ENCODE results near the gene MAP3K20. TPM values are rescaled to one million over a fixed set of nuclear protein-coding genes. Genes with fewer than 3 reads are reported as not detected.

The MAP3K20 gene
- total and polyA plus RNA-seq, 7 donors: 41.8 to 533 (median 366) TPM

DNA sequence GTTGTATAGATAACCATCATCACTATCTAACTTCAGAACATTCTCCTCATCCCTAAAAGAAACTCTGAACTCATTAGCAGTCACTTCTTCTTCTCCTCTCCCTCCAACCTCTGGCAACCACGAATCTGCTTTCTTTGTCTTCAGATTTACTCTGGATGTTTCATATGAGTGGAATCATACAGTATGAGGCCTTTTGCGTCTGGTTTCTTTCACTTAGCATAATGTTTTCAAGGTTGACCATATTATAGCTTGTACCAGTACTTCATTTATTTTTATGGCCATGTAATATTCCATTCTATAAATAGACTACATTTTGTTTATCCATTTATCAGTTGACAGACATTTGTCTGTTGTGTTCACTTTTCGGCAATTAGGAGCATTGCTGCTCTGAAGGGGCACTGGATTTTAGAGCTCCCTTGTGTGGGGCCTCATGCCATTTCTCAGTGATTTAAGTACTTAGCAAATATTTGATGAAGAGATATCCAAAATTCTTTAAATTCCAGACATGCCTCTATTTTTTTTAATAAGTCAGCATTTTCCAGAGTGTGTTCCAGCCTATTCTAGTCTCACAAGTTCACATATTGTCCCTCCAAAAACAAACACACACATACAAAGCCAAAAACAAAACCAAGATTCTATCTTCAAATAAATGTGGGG lies 22.5 kb upstream of the MAP3K20 start:
- Histone ChIP-seq H3K27ac (no peak overlapping the region), H3K4me3 (no peak overlapping the region), H3K36me3 (ENCODE audit: insufficient read depth in 1 of 2, low read depth in 1 of 2) (no peaks in the 10 kb centered on the region), H3K27me3 (ENCODE audit: insufficient read depth in 3 of 3, low read length in 2 of 3) (no peaks in the 10 kb centered on the region), H3K4me1 (peaks cover 25% of the 10 kb centered on the region), H3K9me3 (no peaks in the 10 kb centered on the region)
- WGBS, 3 donors: 86 to 92% (median 87%) methylated on average over 3 of the region's 3 CpGs
- intact Hi-C loops (cut with DNase I): no loop called here
- ATAC-seq (no peak), DNase-seq (no peak)
- TF ChIP-seq CTCF (IDR thresholded peaks at IDR 0.05): no peak

DNA sequence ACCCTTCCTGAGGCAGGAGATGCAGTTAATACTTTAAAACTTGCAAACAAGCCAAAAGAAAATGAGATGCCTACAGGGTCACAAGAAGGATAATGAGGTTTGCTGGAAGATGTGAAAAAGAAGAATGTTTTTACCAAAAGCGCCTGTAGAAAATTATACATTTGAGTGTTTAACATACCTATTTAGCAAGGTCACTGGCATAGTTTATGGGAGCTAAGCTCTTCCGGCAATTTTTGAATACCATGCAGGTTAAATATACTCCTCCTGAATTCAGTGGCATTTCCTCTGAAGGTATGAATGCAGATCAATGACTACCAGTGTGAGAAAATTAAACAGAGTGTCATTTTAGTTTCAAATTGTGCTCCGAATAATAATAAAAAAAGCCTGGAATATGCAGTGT lies 21.2 kb upstream of the MAP3K20 start:
- intact Hi-C loops (cut with DNase I): no loop called here
- no peak for TF ChIP-seq CTCF (IDR thresholded peaks at IDR 0.05)
- 77 to 94% (median 84%) methylated on average over 3 of the region's 3 CpGs for WGBS, 3 donors
- Histone ChIP-seq H3K27ac (no peak overlapping the region), H3K4me1 (peaks cover 28% of the 10 kb centered on the region), H3K4me3 (no peak overlapping the region), H3K27me3 (ENCODE audit: insufficient read depth in 3 of 3, low read length in 2 of 3) (no peaks in the 10 kb centered on the region), H3K36me3 (ENCODE audit: insufficient read depth in 1 of 2, low read depth in 1 of 2) (no peaks in the 10 kb centered on the region), H3K9me3 (no peaks in the 10 kb centered on the region)
- ATAC-seq (no peak), DNase-seq (no peak)

DNA sequence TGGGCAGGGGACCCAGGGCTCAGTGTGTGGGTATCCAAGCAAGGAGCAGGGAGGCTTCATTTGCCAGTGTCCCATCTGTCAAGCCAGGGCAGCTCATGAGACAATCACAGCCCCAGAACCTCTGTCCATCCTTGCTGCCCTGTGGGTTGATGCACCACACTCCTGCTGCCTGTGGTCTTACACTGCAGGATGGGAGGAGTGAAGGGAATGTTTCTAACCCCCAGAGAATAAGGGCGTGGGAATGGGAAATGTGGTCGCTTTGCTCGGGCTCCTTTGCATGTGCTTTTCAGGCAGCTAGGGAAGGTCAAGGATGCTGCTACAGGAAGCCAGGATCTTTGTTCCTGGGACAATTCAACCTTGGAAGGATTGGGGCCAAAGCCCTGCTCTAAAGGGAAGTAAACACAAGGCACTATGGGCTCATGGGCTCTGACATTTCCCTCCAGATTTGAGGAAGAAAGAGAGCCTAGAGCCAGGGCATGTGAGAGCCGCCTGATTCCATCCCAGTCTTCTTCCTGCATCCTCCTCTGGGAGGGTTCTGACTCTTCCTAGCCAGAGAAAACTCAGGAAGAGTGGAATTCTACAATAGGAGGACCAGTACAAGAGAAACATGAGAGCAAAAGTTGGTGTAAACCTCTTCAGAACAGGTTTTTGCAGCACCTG lies 18.8 kb upstream of the MAP3K20 start:
- 54 to 70% (median 61%) methylated on average over 4 of the region's 4 CpGs for WGBS, 3 donors

DNA sequence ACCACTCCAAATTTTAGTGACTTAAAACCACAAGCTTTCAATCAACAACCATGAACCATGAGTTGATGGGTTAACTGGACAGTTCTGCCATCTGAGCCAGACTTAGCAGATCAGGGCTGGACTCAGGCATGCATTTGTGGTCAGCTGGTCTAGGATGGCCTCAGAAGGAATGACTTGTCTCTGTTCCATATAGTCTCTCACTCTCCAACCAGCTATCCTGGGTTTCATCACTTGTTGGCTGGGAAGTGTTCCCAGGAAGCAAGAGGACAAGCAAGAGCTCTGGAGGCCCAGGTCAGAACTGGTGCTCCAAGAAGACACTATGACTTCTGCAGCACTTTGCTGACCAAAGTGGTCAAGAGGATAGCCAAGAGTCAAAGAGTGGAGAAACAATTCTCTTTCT lies 17.5 kb upstream of the MAP3K20 start:
- Histone ChIP-seq H3K9me3 (no peaks in the 10 kb centered on the region), H3K36me3 (ENCODE audit: insufficient read depth in 1 of 2, low read depth in 1 of 2) (no peaks in the 10 kb centered on the region), H3K4me1 (peaks cover 32% of the 10 kb centered on the region), H3K27ac (peak overlapping the region; percentile 62), H3K27me3 (ENCODE audit: insufficient read depth in 3 of 3, low read length in 2 of 3) (no peaks in the 10 kb centered on the region), H3K4me3 (no peak overlapping the region)
- TF ChIP-seq CTCF (IDR thresholded peaks at IDR 0.05): no peak
- intact Hi-C loops (cut with DNase I): no loop called here
- peak; percentile 80 to 96 (median 90) for ATAC-seq
- DNase-seq: peak; percentile 16 to 35

More for the DNA sequence above, 18.8 kb upstream of the MAP3K20 start:
- TF ChIP-seq CTCF (IDR thresholded peaks at IDR 0.05): no peak
- no peak for ATAC-seq
- Histone ChIP-seq H3K36me3 (ENCODE audit: insufficient read depth in 1 of 2, low read depth in 1 of 2) (no peaks in the 10 kb centered on the region), H3K4me3 (no peak overlapping the region), H3K27ac (no peak overlapping the region), H3K27me3 (ENCODE audit: insufficient read depth in 3 of 3, low read length in 2 of 3) (no peaks in the 10 kb centered on the region), H3K9me3 (no peaks in the 10 kb centered on the region), H3K4me1 (peaks cover 32% of the 10 kb centered on the region)
- intact Hi-C loops (cut with DNase I): no loop called here
- no peak for DNase-seq
